ENCODE data around the gene AHDC1. TPM values are rescaled to one million over a fixed set of nuclear protein-coding genes. Genes with fewer than 3 reads are reported as not detected.

The AHDC1 gene
- total and polyA plus RNA-seq, 9 donors, result 11.2 to 159 (median 82.1) TPM

GRCh38 chr1:27552911-27553420 lies 51.0 kb downstream of the AHDC1 start:
- H3K27me3 ChIP-seq, result no peaks in the 10 kb centered on the region
- intact Hi-C loops (cut with DNase I), result no loop called here
- no peaks in the 10 kb centered on the region for H3K36me3 ChIP-seq
- no peaks in the 10 kb centered on the region for H3K9me3 ChIP-seq
- TF ChIP-seq EP300 (IDR thresholded peaks at IDR 0.05) (no peak), CTCF (IDR thresholded peaks at IDR 0.05) (no peak), POLR2A (IDR thresholded peaks at IDR 0.05) (no peak)
- WGBS, 3 donors, result 76 to 83% (median 79%) methylated on average over 14 to 16 of the region's 16 CpGs
- H3K27ac ChIP-seq, result no peak overlapping the region
- H3K4me1 ChIP-seq (ENCODE audit: insufficient read depth), result peaks cover 11% of the 10 kb centered on the region
- peak in 1 of 5 donors; percentile 26 for DNase-seq
- H3K4me3 ChIP-seq, result no peak overlapping the region

DNA sequence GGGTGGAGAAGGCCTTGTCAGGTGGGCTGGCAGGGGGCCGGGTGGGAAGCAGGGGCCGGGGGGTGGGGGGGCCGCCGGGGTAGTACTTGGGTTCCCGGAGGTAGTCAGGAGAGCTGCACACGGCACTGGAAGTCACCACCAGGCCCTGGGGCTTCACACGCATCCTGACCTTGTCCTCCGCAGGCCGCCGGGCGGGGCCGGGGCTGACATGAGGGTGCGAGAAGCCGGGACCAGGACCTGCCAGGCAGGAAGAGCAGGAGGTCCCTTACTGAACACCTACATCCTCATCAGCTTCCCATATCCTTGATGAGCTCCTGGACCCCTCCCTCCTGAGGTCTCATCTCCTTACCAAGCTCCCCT lies 52.0 kb downstream of the AHDC1 start:
- H3K9me3 ChIP-seq, result no peaks in the 10 kb centered on the region
- TF ChIP-seq EP300 (IDR thresholded peaks at IDR 0.05), result no peak
- TF ChIP-seq CTCF (IDR thresholded peaks at IDR 0.05), result no peak
- TF ChIP-seq POLR2A (IDR thresholded peaks at IDR 0.05), result no peak
- H3K27ac ChIP-seq, result no peak overlapping the region
- no peak overlapping the region for H3K4me3 ChIP-seq
- H3K27me3 ChIP-seq, result no peaks in the 10 kb centered on the region
- intact Hi-C loops (cut with DNase I), result no loop called here
- peaks cover 6% of the 10 kb centered on the region for H3K4me1 ChIP-seq (ENCODE audit: insufficient read depth)
- 83 to 92% (median 87%) methylated on average over 12 to 14 of the region's 14 CpGs for WGBS, 3 donors
- no peak for DNase-seq
- H3K36me3 ChIP-seq, result no peaks in the 10 kb centered on the region

DNA sequence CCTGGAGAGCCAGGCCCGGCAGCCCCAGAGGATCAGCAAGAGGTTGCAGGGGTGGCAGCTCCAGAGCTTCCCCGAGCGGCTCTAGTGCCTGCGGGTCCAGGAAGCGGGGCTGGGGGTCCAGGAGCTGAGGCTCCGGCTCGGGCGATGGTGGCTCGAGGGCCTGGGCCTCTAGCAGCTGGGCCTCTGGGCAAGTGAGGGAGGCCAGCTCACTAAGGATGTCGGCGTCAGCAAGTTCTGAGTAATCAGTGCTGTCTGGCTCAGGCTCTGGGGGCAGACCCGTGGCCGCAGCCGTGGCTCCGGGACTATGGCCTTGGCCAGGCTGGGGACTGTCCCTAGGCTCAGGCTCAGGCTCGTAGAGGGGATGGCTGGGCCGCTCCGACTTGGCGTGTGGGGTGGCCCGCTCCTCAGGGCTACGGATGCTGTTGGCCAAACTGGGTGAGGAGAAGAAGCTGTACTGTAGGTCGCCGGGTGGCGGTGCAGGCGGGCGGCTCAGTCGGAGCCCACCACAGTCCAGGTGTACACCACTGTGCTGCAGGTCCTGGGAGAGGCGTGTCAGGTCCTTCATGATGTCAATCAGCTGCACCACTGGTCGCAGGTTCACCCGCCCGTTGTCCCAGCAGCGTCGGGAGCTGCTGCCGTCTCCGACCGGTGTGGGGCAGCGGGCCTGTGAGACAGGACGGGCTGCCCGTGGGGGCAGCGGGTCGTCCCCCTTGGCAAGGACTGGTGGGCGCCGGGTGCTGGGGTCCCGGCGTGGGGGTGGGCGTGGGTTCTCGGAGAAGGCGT lies 52.6 kb downstream of the AHDC1 start:
- intact Hi-C loops (cut with DNase I), result no loop called here
- Histone ChIP-seq H3K9me3 (no peaks in the 10 kb centered on the region), H3K4me3 (no peak overlapping the region), H3K4me1 (ENCODE audit: insufficient read depth) (peaks cover 6% of the 10 kb centered on the region), H3K27ac (no peak overlapping the region), H3K36me3 (no peaks in the 10 kb centered on the region), H3K27me3 (no peaks in the 10 kb centered on the region)
- 89 to 92% (median 89%) methylated on average over 46 to 48 of the region's 48 CpGs for WGBS, 3 donors
- DNase-seq, result peak in 2 of 5 donors; percentile 28 to 43
- TF ChIP-seq EP300 (IDR thresholded peaks at IDR 0.05) (no peak), POLR2A (IDR thresholded peaks at IDR 0.05) (no peak), CTCF (IDR thresholded peaks at IDR 0.05) (no peak)

DNA sequence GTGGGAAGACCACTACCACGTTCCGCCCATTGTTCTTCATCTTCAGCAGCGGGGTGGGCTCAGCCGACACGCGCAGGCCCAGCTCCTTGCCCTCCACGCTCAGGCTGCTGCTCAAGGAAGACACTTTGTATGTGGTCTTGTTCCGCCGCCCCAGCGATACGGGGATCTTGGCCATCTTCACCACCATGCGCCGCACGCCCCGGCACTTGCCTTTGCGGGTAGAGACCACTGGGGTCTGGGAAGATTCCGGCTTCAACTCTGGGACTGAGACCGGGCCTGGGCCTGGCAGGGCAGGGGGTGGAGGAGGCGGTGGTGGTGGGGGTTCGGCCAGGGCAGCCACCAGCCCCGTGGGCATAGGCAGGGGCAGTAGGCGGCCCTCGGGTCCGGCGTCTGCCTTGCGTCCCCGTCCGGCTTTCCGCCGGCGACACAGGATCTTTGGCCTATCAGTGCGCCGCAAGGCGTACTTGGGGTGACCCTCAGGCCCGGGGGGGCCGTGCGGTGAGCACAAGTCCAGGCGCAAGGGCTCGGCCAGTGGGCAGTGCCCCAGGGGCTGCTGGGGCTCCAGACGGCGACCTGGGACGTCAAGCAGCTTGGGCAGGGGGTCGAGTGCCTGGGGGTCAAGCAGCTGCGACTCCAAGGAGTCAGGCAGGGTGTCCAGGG lies 53.3 kb downstream of the AHDC1 start:
- H3K27me3 ChIP-seq, result no peaks in the 10 kb centered on the region
- H3K36me3 ChIP-seq, result no peaks in the 10 kb centered on the region
- intact Hi-C loops (cut with DNase I), result no loop called here
- TF ChIP-seq CTCF (IDR thresholded peaks at IDR 0.05), result no peak
- no peak for TF ChIP-seq POLR2A (IDR thresholded peaks at IDR 0.05)
- no peak for TF ChIP-seq EP300 (IDR thresholded peaks at IDR 0.05)
- WGBS, 3 donors, result 94 to 96% (median 95%) methylated on average over 44 of the region's 44 CpGs
- H3K27ac ChIP-seq, result no peak overlapping the region
- DNase-seq, result peak in 2 of 5 donors; percentile 31 to 42
- peaks cover 2% of the 10 kb centered on the region for H3K4me1 ChIP-seq (ENCODE audit: insufficient read depth)
- no peaks in the 10 kb centered on the region for H3K9me3 ChIP-seq
- H3K4me3 ChIP-seq, result no peak overlapping the region

Data from ovary (tissue), 9 donors.